ENCODE results near the gene CSMD2.

DNA sequence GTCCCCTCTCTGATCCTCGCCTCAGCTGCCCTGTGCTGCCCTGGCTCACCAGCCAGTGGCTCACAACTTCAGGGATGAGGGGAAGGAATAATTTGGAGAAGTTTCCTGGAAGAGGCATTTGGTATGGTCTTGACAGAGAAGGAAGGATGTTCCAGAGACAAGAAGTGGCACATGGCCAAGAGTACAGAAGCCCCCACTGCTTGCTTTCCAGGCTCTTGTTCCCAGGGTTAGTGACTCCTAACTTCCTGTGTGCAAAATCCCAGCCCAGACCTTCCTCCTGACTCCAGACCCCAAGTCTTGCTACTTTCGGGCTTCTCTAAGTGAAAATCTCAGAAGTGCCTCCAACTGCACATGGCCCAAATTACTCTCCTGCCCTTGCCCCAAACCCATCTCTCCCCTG is 215.5 kb downstream of the CSMD2 start:
- TF ChIP-seq, protein P1, sequence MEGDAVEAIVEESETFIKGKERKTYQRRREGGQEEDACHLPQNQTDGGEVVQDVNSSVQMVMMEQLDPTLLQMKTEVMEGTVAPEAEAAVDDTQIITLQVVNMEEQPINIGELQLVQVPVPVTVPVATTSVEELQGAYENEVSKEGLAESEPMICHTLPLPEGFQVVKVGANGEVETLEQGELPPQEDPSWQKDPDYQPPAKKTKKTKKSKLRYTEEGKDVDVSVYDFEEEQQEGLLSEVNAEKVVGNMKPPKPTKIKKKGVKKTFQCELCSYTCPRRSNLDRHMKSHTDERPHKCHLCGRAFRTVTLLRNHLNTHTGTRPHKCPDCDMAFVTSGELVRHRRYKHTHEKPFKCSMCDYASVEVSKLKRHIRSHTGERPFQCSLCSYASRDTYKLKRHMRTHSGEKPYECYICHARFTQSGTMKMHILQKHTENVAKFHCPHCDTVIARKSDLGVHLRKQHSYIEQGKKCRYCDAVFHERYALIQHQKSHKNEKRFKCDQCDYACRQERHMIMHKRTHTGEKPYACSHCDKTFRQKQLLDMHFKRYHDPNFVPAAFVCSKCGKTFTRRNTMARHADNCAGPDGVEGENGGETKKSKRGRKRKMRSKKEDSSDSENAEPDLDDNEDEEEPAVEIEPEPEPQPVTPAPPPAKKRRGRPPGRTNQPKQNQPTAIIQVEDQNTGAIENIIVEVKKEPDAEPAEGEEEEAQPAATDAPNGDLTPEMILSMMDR (IDR thresholded peaks at IDR 0.05): no peak
- TF ChIP-seq EP300 (IDR thresholded peaks at IDR 0.05): no peak
- no peak for TF ChIP-seq POLR2A (IDR thresholded peaks at IDR 0.05)

Data from upper lobe of left lung (tissue), 4 donors.